Fibroblast of villous mesenchyme (primary cell): ENCODE results near the gene GABRB1. TPM values are rescaled to one million over a fixed set of nuclear protein-coding genes. Genes with fewer than 3 reads are reported as not detected.
A peak's percentile ranks its signal among the peaks of the same experiment; 100 is the strongest.

Experiments used
- DNase-seq: peaks from one replicate; pipeline ENCODE4 v3.0.0-alpha.2; 2010; ENCODE audit warnings: low read depth
- H3K4me3 ChIP-seq: 2 replicates; pipeline ENCODE4 v1.5.1; 2011; ENCODE audit warnings: low read depth, mild to moderate bottlenecking, low read length
- total RNA-seq: library from RNA; depleted of rRNA; stranded (reverse); fragments of >200 nt; gene quantifications from 2 replicates; pipeline ENCODE4 v1.2.3, GENCODE V29; 2012
- TF ChIP-seq, protein P1 (sequence below): IDR thresholded peaks from 2 replicates; pipeline ENCODE4 v1.5.1; 2012; ENCODE audit warnings: low read depth, mild to moderate bottlenecking, low read length; ENCODE audit not compliant: insufficient read depth

Gene GABRB1
- total RNA-seq, 1 donor, result not detected

DNA sequence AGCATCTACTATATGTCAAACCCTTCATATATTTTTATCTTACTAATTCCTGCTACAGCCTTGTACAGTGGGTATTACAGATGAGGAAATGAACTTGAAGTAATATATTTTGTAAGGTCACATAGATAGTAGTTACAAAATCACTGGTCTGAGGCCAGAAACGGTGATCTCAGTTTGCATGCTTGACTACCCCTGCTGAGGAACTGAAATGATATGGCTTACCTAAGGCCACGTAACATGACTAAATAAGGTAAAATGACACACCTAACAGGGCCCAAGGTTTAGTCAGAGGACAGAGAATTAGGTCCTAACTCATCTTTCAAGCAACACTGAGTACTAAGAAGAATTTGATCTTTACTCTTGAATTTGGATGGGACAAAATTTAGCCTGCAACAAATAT is 433.6 kb downstream of the GABRB1 start:
- no peak overlapping the region for H3K4me3 ChIP-seq
- TF ChIP-seq, protein P1, sequence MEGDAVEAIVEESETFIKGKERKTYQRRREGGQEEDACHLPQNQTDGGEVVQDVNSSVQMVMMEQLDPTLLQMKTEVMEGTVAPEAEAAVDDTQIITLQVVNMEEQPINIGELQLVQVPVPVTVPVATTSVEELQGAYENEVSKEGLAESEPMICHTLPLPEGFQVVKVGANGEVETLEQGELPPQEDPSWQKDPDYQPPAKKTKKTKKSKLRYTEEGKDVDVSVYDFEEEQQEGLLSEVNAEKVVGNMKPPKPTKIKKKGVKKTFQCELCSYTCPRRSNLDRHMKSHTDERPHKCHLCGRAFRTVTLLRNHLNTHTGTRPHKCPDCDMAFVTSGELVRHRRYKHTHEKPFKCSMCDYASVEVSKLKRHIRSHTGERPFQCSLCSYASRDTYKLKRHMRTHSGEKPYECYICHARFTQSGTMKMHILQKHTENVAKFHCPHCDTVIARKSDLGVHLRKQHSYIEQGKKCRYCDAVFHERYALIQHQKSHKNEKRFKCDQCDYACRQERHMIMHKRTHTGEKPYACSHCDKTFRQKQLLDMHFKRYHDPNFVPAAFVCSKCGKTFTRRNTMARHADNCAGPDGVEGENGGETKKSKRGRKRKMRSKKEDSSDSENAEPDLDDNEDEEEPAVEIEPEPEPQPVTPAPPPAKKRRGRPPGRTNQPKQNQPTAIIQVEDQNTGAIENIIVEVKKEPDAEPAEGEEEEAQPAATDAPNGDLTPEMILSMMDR, result no peak
- DNase-seq, result no peak

DNA sequence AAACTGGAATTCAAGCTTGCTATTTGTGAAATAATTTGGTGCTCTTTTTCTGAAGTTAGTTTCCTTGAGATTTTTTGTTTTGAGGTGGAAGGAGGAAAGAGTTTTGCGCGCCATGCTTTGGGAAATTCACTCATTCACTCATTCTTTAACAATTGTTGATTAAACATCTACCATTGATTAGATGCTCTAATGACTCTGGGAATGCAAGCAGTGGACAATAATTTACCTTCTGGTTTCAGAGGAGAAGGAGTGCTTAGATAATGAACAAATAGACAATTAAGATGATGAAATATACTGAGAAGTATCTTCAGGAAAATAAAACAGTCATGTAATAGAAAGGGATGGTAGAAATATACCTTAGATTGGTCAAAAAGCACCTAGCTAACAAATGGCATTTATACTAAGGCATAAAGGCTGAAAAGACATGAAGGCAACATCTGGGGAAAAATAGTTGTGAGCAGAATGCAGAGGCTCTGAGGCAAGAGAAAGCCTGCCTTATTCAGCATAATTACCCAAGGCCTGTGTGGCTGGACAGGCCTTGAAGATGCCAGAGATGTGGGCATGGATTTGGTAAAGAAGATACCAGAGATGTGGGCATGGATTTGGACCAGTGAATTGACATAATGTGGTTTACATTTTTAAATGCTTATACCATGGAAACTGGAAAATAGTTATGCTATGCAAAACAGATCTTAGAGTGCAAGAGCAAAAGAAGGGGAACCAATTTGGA is 434.9 kb downstream of the GABRB1 start:
- TF ChIP-seq, protein P1, result no peak
- no peak overlapping the region for H3K4me3 ChIP-seq
- DNase-seq, result no peak

DNA sequence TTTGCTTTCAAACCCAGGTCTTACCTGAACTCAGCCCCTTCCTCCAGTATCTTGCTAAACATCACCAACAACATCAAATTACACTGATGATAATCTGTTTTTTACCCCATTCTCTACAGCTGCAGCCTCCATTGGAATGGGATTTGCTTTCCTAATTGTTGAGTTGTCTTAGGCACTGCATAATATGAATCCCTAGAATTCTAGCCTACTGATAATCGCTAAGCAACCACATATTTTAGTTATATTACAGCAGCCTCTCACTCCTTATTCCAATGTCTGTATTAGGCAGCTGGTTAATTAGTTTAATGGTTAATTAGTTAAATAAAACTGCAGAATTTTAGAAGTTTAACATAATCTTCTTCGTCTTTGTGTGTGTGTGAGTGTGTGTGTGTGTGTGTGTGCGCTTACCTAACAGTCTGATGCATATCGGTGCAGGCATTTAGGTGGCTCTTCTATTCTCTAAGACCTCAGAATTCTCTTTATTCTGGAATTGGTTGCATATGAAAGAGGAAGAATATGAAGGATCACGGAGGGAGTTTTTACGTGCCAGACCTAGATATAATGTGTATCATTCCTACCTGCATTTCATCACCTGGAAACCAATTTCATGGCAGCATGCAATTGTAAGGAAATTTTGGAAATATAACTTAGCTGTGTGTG is 437.5 kb downstream of the GABRB1 start:
- H3K4me3 ChIP-seq, result no peak overlapping the region
- DNase-seq, result peak; percentile 37
- TF ChIP-seq, protein P1, result no peak

- TF ChIP-seq, protein P1, result no peak
- no peak overlapping the region for H3K4me3 ChIP-seq
- DNase-seq, result peak; percentile 17
Observed at GRCh38 chr4:47469951-47470350, 438.6 kb downstream of the GABRB1 start.

DNA sequence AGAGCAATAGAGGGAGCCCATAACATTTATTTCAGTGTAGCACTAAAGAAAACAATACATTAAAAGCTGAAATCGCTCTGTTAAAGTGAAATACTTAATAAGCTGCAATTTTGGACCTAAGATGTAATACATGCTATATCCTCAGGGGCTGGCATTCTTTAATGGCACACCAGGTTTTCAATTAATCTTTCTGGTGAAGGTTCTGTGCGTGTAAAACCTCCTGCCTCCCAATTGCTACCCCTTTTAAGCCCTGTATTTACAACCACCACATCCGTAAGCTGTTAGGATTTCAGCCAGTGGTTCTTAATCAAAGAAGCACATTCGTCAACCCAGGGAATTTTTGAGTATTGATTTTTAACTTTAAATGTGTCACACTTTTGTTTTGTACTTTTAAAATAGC is 439.7 kb downstream of the GABRB1 start:
- DNase-seq, result no peak

DNA sequence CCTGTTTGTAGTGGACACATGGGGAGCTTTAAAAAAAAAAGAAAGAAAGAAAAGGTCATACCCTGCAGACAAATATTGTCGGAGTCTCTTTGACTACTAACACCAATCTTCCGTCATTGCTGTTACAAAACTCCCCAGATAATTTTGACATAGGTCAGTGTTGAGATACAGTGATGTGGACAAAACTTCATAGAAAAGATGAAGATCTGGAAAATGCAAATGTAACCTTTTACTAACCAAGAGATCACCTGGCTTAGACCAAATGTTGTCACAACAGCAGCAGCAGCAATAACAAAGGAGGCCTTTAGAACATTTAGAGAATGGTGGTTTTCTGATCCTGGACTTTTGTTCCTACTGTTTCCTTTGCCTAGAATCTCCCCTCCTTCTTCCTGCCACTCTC is 440.2 kb downstream of the GABRB1 start:
- H3K4me3 ChIP-seq, result no peak overlapping the region
- DNase-seq, result no peak
- TF ChIP-seq, protein P1, result no peak

More for the DNA sequence above, 439.7 kb downstream of the GABRB1 start:
- H3K4me3 ChIP-seq, result no peak overlapping the region
- TF ChIP-seq, protein P1, result no peak
